AG04449 (cell line): Measurements from ENCODE around the gene HNRNPDL.
"Not testable (repeated sequence)": the region's sequence is repeated elsewhere in the genome, so short reads cannot be mapped to it uniquely, and the experiment has no call there.

Experiments used
- CTCF ChIA-PET: fragments of 350-600 bp; formaldehyde crosslinking; extraction: SDS; loops from one replicate; lab custom pipeline; 2021; ENCODE audit warnings: antibody characterized with exemption; lab: Yijun Ruan, JAX
- POLR2A ChIA-PET: fragments of 400-600, 350-600 bp; formaldehyde crosslinking; extraction: SDS; loops from one replicate; lab custom pipeline; 2020; ENCODE audit warnings: antibody characterized with exemption, inconsistent platforms; lab: Yijun Ruan, JAX
- DNase-seq: peaks from one replicate; pipeline ENCODE4 v3.0.0-alpha.2; 2010; ENCODE audit warnings: low read depth, low spot score
- H3K4me3 ChIP-seq: 2 replicates; pipeline ENCODE4 v1.5.1; 2011; ENCODE audit warnings: low read depth, mild to moderate bottlenecking, control low read depth, low read length
- TF ChIP-seq, protein P1 (sequence below): IDR thresholded peaks from one replicate; pipeline ENCODE4 v1.5.1; 2011; ENCODE audit warnings: mild to moderate bottlenecking, moderate library complexity, low read length, control low read depth, inconsistent platforms; ENCODE audit not compliant: insufficient read depth; ENCODE audit errors: missing control alignments

Gene HNRNPDL

DNA sequence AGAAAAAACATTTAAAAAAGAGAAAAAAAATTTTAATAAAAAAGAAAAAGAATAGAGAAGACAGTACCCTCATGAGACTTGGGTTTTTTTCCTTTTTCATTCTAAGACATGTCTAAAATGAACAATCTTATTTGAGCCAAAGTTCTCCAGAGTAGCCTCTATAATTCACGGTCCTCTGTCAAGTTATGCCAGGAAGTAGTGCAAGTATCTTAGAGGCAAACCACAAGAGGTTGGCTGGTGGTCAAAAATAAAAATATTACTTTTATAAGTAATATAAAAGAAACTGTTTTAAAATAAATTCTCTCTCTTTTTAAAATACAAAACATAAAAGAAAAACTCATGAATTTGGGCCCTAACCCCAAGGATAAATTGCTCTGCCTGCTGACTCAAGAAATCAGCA is 26.5 kb downstream of the HNRNPDL start:
- no peak for DNase-seq
- POLR2A ChIA-PET, result no interaction called here
- CTCF ChIA-PET, result no interaction called here
- TF ChIP-seq, protein P1, sequence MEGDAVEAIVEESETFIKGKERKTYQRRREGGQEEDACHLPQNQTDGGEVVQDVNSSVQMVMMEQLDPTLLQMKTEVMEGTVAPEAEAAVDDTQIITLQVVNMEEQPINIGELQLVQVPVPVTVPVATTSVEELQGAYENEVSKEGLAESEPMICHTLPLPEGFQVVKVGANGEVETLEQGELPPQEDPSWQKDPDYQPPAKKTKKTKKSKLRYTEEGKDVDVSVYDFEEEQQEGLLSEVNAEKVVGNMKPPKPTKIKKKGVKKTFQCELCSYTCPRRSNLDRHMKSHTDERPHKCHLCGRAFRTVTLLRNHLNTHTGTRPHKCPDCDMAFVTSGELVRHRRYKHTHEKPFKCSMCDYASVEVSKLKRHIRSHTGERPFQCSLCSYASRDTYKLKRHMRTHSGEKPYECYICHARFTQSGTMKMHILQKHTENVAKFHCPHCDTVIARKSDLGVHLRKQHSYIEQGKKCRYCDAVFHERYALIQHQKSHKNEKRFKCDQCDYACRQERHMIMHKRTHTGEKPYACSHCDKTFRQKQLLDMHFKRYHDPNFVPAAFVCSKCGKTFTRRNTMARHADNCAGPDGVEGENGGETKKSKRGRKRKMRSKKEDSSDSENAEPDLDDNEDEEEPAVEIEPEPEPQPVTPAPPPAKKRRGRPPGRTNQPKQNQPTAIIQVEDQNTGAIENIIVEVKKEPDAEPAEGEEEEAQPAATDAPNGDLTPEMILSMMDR, result no peak
- H3K4me3 ChIP-seq, result no peak overlapping the region

DNA sequence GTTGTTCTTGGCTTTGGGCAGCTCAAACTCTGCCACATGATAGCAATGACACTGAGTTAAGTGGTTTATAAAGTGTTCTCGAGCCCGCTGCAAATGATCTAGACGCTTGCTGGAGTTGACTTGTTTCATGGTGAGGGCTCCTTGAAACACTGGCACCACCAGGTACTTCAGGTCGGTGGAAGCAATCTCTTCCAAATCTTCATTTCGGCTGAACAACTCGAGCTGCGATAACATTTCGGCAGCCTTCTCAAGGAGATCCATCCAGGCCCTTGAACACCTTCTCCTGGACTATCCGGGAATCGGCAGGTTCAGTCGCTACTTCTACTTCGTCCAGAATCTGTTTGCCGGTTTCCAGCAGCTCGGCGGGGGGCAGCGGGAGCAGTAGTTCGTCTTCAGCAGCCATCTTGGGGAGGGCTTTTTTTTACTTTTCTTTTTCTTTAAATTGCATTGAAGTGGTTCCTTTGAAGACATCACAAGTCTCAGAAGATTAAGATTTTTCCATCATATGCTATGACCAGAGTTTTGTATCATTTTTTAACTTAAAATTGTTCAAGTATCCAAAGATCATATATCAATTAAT is 28.0 kb downstream of the HNRNPDL start:
- TF ChIP-seq, protein P1, result no peak
- ChIA-PET POLR2A (no interaction called here), CTCF (no interaction called here)
- no peak overlapping the region for H3K4me3 ChIP-seq
- DNase-seq, result no peak

DNA sequence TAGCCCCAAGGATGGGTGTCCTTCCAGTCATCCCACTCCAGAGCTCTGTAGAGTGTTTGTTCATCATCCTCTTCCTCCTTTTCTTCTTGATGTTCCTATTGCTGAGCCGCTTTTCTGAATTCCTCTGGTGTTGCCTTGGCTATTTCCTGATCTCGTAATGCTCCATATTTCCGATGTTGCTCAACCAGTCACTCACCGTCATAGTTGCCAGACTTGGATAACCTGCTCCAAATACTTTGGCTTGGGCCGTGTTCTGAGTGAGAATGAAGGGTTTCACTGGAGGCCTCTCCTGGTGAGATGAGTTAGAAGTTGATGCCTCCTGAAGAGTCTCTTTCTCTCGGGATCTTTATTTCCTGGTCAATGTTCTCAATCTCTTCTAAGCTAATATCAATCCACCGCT is 28.7 kb downstream of the HNRNPDL start:
- POLR2A ChIA-PET, result no interaction called here
- TF ChIP-seq, protein P1, result no peak
- CTCF ChIA-PET, result no interaction called here

DNA sequence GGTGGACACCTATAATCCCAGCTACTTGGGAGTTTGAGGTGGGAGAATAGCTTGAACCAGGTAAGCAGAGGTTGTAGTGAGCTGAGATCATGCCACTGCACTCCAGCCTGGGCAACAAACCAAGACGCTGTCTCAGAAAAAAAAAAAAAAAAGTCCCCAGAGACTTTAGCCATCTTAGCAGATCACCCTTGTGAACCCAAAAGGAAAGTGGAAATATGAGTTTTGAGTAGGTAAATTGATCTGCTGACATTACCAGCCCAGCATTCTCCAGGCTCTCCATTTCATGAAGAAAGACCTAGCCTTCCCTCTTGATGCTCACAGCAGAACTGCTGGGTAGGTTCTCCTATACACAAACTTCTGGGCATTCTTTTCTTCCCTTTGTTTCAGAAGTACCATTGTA is 32.0 kb downstream of the HNRNPDL start:
- TF ChIP-seq, protein P1, result no peak
- ChIA-PET POLR2A (no interaction called here), CTCF (interaction anchor here (0.8 kb wide), 1 partner anchor 18 kb away, joined by 3 read pairs; no protein-coding TSS in a partner anchor)
- no peak overlapping the region for H3K4me3 ChIP-seq
- DNase-seq, result no peak

More for the DNA sequence above, 28.7 kb downstream of the HNRNPDL start:
- H3K4me3 ChIP-seq, result no peak overlapping the region
- DNase-seq, result no peak

DNA sequence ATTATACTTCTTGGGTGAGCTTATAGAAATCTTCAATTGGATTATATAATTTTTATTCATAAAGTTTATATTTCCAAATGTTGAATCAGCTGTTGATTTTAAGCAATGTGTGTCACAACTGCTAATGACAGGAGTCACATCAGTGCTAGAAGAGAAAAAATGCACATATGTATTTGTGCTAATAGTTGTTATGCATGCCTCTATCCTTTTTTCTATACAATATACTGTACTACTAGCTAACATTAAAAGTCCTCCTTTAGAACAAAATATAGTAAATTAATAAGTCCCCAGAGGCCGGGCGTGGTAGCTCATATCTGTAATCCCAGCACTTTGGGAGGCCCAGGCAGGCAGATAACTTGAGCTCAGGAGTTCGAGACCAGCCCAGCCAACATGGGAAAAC is 32.7 kb downstream of the HNRNPDL start:
- ChIA-PET CTCF (interaction anchor here (0.8 kb wide), 1 partner anchor 19 kb away, joined by 3 read pairs; no protein-coding TSS in a partner anchor), POLR2A (interaction anchor here (1.1 kb wide), 1 partner anchor 24 kb away, joined by 3 read pairs; no protein-coding TSS in a partner anchor)
- TF ChIP-seq, protein P1, result no peak
- H3K4me3 ChIP-seq, result no peak overlapping the region
- no peak for DNase-seq

DNA sequence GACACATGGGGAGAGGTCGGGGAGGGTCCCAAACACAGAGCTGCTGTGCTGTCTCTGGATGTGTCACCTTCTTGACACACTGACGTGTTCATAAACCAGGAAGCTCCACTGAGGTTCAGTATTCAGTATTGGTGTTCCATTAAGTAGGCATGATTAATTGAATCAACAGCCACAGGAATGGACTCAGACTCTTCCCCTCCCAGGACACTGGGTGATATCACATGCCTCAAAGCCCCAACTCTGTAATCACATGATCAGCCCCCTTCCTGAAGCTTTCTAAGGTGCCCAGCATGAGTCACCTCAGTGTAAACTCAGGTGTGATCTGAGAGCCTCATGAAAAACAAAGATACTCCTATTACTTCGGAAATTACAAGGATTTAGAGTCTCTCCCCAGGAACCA is 35.4 kb downstream of the HNRNPDL start:
- ChIA-PET CTCF (no interaction called here), POLR2A (no interaction called here)
- TF ChIP-seq, protein P1, result no peak
- no peak for DNase-seq
- no peak overlapping the region for H3K4me3 ChIP-seq

DNA sequence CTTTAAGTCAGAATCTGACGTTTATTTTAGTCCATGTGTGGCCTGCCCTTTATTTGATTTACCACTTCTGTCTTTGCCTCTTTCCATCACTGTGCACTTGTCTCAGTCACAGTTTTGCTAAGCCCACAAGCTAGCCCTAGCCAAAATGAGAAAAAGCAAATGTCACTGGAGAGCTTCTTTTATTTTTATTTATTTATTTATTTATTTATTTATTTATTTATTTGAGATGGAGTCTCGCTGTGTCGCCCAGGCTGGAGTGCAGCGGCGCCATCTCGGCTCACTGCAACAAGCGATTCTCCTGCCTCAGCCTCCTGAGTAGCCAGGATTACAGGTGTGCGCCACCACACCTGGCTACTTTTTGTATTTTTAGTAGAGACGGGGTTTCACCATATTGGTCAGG is 40.2 kb downstream of the HNRNPDL start:
- CTCF ChIA-PET, H3K4me3 ChIP-seq, DNase-seq, POLR2A ChIA-PET: not testable (repeated sequence)
